Kidney (tissue), 14 donors: Measurements from ENCODE around the gene MYLK. TPM values are rescaled to one million over a fixed set of nuclear protein-coding genes. Genes with fewer than 3 reads are reported as not detected.

Source experiments
- DNase-seq, 5 donors: peaks; one replicate each; pipeline ENCODE4 v3.0.0-alpha.2; 2013 to 2020
- FAIRE-seq: peaks from 2 replicates; lab custom pipeline; 2012; peaks lifted over from hg19 to GRCh38; lab: Jason Lieb, UNC
- H3K27ac ChIP-seq, 2 donors: one replicate each; pipeline ENCODE4 v1.7.0; 2013; ENCODE audit warnings: low read depth in 2 of 2, low read length in 2 of 2, inconsistent platforms in 1 of 2
- H3K27me3 ChIP-seq: one replicate; pipeline ENCODE4 v1.7.1; 2013; ENCODE audit warnings: low read length, inconsistent platforms; ENCODE audit not compliant: control insufficient read depth, insufficient read depth
- H3K36me3 ChIP-seq, 3 donors: one replicate each; pipeline versions ENCODE4 v1.7.0 to v1.7.1; 2013; ENCODE audit warnings: low read length in 3 of 3, control low read depth in 1 of 3, inconsistent platforms in 1 of 3; ENCODE audit not compliant: insufficient read depth in 3 of 3, control insufficient read depth in 2 of 3
- H3K4me1 ChIP-seq, 3 donors: one replicate each; pipeline versions ENCODE4 v1.7.0 to v1.7.1; 2013; ENCODE audit warnings: low read length in 3 of 3, inconsistent platforms in 1 of 3, low read depth in 1 of 3; ENCODE audit not compliant: control insufficient read depth in 2 of 3, insufficient read depth in 2 of 3
- H3K4me3 ChIP-seq, 3 donors: one replicate each; pipeline versions ENCODE4 v1.7.0 to v1.8.1; 2013; ENCODE audit warnings: low read length in 3 of 3, control low read depth in 1 of 3, inconsistent platforms in 1 of 3
- H3K9ac ChIP-seq, 3 donors: one replicate each; pipeline versions ENCODE4 v1.7.0 to v1.7.1; 2013; ENCODE audit warnings: low read length in 3 of 3, control low read depth in 1 of 3, inconsistent platforms in 1 of 3
- H3K9me3 ChIP-seq, 3 donors: one replicate each; pipeline versions ENCODE4 v1.7.0 to v1.7.1; 2013; ENCODE audit warnings: low read length in 3 of 3, control low read depth in 1 of 3, inconsistent platforms in 1 of 3; ENCODE audit not compliant: control insufficient read depth in 2 of 3, insufficient read depth in 1 of 3
- CTCF ChIP-seq: IDR thresholded peaks from 3 replicates; pipeline ENCODE4 v1.5.1; 2012; ENCODE audit warnings: mild to moderate bottlenecking, moderate library complexity, borderline replicate concordance; ENCODE audit not compliant: insufficient read depth; ENCODE audit errors: extremely low read depth
- intact Hi-C: fragments of 100-400 bp; cut with DNase I; formaldehyde crosslinking; loops from one replicate; pipeline ENCODE4 v1.11.1; 2022
- polyA plus RNA-seq: library from polyadenylated mRNA; stranded (reverse); fragments of 350-450 nt; fragmentation: Illumina TruSeq; extraction: RNeasy Lipid Tissue Mini Kit (QIAGEN cat#74804); gene quantifications from one replicate; pipeline ENCODE4 v1.2.3, GENCODE V29; 2014; ENCODE audit warnings: low read depth, low replicate concordance; ENCODE audit not compliant: insufficient read depth
- total RNA-seq: library from RNA; stranded (reverse); fragmentation: NEBNext Ultra II Directional; extraction: Animal tissue kit (Norgen Biotek cat#: 25700); gene quantifications from one replicate; pipeline ENCODE4 v1.2.1, GENCODE V29; 2021
- donor health status: control.
- donor health status: control.
- donor health status: control.
- donor health status: control.
- donor health status: control.
- donor health status: DM: yes; HTN: yes; CAD: no.
- donor health status: Normal renal cell carcinoma (clear cell type).

The MYLK gene
- total and polyA plus RNA-seq, 2 donors from 2014 or later = 25.3 to 164 TPM

DNA sequence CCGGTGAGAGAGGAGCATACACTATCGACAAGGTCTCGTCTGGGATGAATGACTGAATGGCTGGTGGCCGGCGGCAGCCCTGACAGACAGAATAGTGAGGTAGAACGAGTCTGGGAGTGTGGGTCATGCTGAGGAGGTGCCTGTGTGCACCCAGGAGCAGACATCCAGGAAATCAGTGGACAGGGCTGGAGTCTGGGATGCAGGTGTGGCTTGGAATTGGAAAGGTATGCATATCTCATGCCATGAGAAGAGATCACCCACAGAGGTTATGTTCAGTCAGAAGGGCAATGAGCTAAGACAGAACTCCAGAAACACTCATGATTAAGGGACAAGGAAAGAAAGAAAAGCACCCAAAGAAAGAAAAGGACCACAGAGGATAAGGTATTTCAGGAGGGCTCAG is 320.1 kb downstream of the MYLK start:
- Histone ChIP-seq H3K4me1 (no peaks in the 10 kb centered on the region), H3K27ac (no peak overlapping the region), H3K36me3 (peaks cover 0 to 4% (median 0%) of the 10 kb centered on the region in 3 donors), H3K9ac (no peak overlapping the region), H3K27me3 (no peaks in the 10 kb centered on the region), H3K9me3 (no peaks in the 10 kb centered on the region), H3K4me3 (no peak overlapping the region)
- FAIRE-seq = no peak
- TF ChIP-seq CTCF = no peak
- no peak for DNase-seq
- intact Hi-C loops = no loop called here

DNA sequence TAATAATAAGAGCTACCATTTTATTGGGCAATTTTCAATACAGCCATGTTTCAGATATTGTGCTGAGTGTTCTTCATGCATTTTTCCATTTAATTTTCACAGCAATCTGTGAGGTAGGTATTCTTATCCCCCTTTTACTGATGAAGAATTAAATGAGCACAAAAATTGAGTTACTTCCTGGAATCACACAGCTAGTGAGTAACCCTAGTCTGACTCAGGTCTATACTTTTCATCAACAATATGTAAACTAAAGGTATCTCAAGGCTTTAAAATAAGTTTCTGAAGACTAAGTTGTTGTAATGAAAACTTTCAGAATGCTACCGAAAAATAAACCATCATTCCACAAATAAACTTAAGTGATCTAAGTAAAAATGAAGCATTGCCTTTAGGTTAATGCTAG is 321.6 kb downstream of the MYLK start:
- H3K27ac ChIP-seq = no peak overlapping the region

GRCh38 chr3:123561188-123561587 is 322.9 kb downstream of the MYLK start:
- H3K27ac ChIP-seq = no peak overlapping the region
- intact Hi-C loops = no loop called here

More for the DNA sequence above, 321.6 kb downstream of the MYLK start:
- intact Hi-C loops = no loop called here
- H3K36me3 ChIP-seq = peaks cover 0 to 4% (median 0%) of the 10 kb centered on the region in 3 donors
- FAIRE-seq = no peak
- H3K4me3 ChIP-seq = no peak overlapping the region
- TF ChIP-seq CTCF = no peak
- H3K9ac ChIP-seq = no peak overlapping the region
- no peaks in the 10 kb centered on the region for H3K4me1 ChIP-seq
- H3K27me3 ChIP-seq = no peaks in the 10 kb centered on the region
- no peak for DNase-seq
- no peaks in the 10 kb centered on the region for H3K9me3 ChIP-seq

More at GRCh38 chr3:123561188-123561587, 322.9 kb downstream of the MYLK start:
- no peak overlapping the region for H3K9ac ChIP-seq
- no peak for TF ChIP-seq CTCF
- no peak overlapping the region for H3K4me3 ChIP-seq
- no peak for FAIRE-seq
- H3K4me1 ChIP-seq = no peaks in the 10 kb centered on the region
- no peaks in the 10 kb centered on the region for H3K27me3 ChIP-seq
- no peaks in the 10 kb centered on the region for H3K9me3 ChIP-seq
- DNase-seq = no peak
- peaks cover 0 to 4% (median 0%) of the 10 kb centered on the region in 3 donors for H3K36me3 ChIP-seq

Other genes with a start within 250 kb of the MYLK start
- gene CCDC14, start 76.9 kb upstream of the MYLK start, total RNA-seq = 28.2 TPM
- gene CCDC14, start 76.9 kb upstream of the MYLK start, polyA plus RNA-seq = 8.3 TPM
- gene ROPN1, start 107.8 kb upstream of the MYLK start, total RNA-seq = 0.54 TPM
- not detected for gene ROPN1, start 107.8 kb upstream of the MYLK start, polyA plus RNA-seq
- gene KALRN, start 149.0 kb upstream of the MYLK start, total RNA-seq = 55.6 TPM
- gene KALRN, start 149.0 kb upstream of the MYLK start, polyA plus RNA-seq = 5.8 TPM